Measurements from ENCODE around the gene LMAN1. TPM values are rescaled to one million over a fixed set of nuclear protein-coding genes. Genes with fewer than 3 reads are reported as not detected.

The LMAN1 gene
- total and polyA plus RNA-seq, 10 of the 15 experiments (the other 5 are each of a cell fraction or from before 2014, with no cell fraction given): 15.0 to 78.9 (median 67.5) TPM

DNA sequence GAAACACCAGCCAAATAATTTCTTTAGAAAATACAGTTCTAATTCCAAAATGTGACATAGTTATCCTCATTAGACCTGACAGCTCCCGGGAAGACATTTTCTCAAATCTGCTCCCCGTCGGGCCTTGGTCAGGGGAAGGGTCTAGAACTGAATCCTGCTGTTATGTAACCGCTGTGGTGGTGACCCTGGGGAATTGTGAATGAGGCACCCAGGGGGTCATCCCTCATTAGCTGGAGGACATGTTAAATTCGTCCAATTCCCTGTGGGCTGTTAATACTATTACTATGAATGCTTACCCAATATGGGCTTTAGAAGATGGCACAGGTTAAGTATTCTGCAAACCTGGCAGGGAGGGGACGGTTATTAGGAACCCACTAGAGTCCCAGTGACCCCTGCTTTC, 52.4 kb downstream of the LMAN1 start:
- Histone ChIP-seq H3K27ac (ENCODE audit: control insufficient read depth, insufficient read depth) (no peak overlapping the region), H3K36me3 (ENCODE audit: control insufficient read depth in 2 of 2, insufficient read depth in 2 of 2, low read length in 1 of 2) (no peaks in the 10 kb centered on the region), H3K9me3 (replicated peaks; ENCODE audit: control insufficient read depth, insufficient read depth, low read length) (no peaks in the 10 kb centered on the region), H4K20me1 (ENCODE audit: control insufficient read depth, insufficient read depth) (no peaks in the 10 kb centered on the region), H3K79me2 (ENCODE audit: control insufficient read depth, insufficient read depth, low read length) (no peaks in the 10 kb centered on the region), H3K27me3 (replicated peaks in 1 of 2; ENCODE audit: control insufficient read depth in 2 of 2, insufficient read depth in 2 of 2, low read length in 1 of 2) (peaks cover 4% of the 10 kb centered on the region in 2 experiments; a peak in 2 of 4 replicates), H3K4me1 (ENCODE audit: control insufficient read depth, insufficient read depth, low read length) (no peaks in the 10 kb centered on the region), H3K4me3 (no peak overlapping the region), H3K9ac (ENCODE audit: control insufficient read depth, insufficient read depth, low read length) (no peak overlapping the region), H3K4me2 (ENCODE audit: control insufficient read depth, insufficient read depth) (no peak overlapping the region), H2AFZ (ENCODE audit: control insufficient read depth, low read depth, low read length) (no peak overlapping the region)
- in situ Hi-C loops (cut with MboI): no loop called here
- TF ChIP-seq TBL1XR1 (IDR thresholded peaks at IDR 0.05; ENCODE audit: low read depth, low read length): no peak
- no peak for TF ChIP-seq PML (IDR thresholded peaks at IDR 0.05; ENCODE audit: low read length)
- no peak for TF ChIP-seq CEBPB (IDR thresholded peaks at IDR 0.05; ENCODE audit: borderline replicate concordance in 1 of 2, low read depth in 2 of 2, low read length in 2 of 2)
- no peak for TF ChIP-seq MYB (IDR thresholded peaks at IDR 0.05; ENCODE audit: borderline replicate concordance, low read depth, low read length)
- no peak for TF ChIP-seq SMARCA5 (IDR thresholded peaks at IDR 0.05)
- no peak for TF ChIP-seq NR2C1 (IDR thresholded peaks at IDR 0.05)
- TF ChIP-seq, protein P1, sequence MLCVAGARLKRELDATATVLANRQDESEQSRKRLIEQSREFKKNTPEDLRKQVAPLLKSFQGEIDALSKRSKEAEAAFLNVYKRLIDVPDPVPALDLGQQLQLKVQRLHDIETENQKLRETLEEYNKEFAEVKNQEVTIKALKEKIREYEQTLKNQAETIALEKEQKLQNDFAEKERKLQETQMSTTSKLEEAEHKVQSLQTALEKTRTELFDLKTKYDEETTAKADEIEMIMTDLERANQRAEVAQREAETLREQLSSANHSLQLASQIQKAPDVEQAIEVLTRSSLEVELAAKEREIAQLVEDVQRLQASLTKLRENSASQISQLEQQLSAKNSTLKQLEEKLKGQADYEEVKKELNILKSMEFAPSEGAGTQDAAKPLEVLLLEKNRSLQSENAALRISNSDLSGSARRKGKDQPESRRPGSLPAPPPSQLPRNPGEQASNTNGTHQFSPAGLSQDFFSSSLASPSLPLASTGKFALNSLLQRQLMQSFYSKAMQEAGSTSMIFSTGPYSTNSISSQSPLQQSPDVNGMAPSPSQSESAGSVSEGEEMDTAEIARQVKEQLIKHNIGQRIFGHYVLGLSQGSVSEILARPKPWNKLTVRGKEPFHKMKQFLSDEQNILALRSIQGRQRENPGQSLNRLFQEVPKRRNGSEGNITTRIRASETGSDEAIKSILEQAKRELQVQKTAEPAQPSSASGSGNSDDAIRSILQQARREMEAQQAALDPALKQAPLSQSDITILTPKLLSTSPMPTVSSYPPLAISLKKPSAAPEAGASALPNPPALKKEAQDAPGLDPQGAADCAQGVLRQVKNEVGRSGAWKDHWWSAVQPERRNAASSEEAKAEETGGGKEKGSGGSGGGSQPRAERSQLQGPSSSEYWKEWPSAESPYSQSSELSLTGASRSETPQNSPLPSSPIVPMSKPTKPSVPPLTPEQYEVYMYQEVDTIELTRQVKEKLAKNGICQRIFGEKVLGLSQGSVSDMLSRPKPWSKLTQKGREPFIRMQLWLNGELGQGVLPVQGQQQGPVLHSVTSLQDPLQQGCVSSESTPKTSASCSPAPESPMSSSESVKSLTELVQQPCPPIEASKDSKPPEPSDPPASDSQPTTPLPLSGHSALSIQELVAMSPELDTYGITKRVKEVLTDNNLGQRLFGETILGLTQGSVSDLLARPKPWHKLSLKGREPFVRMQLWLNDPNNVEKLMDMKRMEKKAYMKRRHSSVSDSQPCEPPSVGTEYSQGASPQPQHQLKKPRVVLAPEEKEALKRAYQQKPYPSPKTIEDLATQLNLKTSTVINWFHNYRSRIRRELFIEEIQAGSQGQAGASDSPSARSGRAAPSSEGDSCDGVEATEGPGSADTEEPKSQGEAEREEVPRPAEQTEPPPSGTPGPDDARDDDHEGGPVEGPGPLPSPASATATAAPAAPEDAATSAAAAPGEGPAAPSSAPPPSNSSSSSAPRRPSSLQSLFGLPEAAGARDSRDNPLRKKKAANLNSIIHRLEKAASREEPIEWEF (IDR thresholded peaks at IDR 0.05; ENCODE audit: insufficient replicate concordance, low read depth, low read length): no peak
- no peak for TF ChIP-seq RCOR1 (conservative IDR thresholded peaks at IDR 0.05; ENCODE audit: low read depth, low read length)
- no peak for TF ChIP-seq FOS (IDR thresholded peaks at IDR 0.05; ENCODE audit: borderline replicate concordance, extremely low read depth, insufficient read length)
- no peak for TF ChIP-seq MXI1 (IDR thresholded peaks at IDR 0.05; ENCODE audit: low read depth, low read length)
- POLR2A ChIA-PET: no interaction called here
- BruUV-seq (replicated peaks): no TSS peak
- WGBS (ENCODE audit: insufficient coverage, insufficient replicate concordance, low lambda C conversion rate, missing lambda C conversion rate): 54% methylated on average over 6 of the region's 6 CpGs
- DNase-seq (ENCODE audit: low read depth, low spot score) (no peak), ATAC-seq (no peak), FAIRE-seq (no peak)
- intact Hi-C loops (cut with micrococcal nuclease; ENCODE audit: unreplicated experiment): no loop called here
- RAD21 ChIA-PET (ENCODE audit: unreplicated experiment): interaction anchor here (4.8 kb wide), 1 partner anchor 95 kb away, joined by 46 read pairs; no protein-coding TSS in a partner anchor
- SMC1A ChIA-PET (ENCODE audit: uncharacterized antibody, unreplicated experiment): no interaction called here
- CTCF ChIA-PET: interaction anchor here (10.6 kb wide), 1 partner anchor 95 kb away, joined by 165 read pairs; no protein-coding TSS in a partner anchor

Measured in GM12878 (cell line).